HepG2 (cell line): ENCODE measurements around the gene SLC22A4. TPM values are rescaled to one million over a fixed set of nuclear protein-coding genes. Genes with fewer than 3 reads are reported as not detected.

Source experiments
- ATAC-seq: fragments of 200-7000 bp; cut with Tn5 transposase; 3 replicates; pipeline ENCODE4 v1.9.1; 2020; ENCODE audit warnings: mild to moderate bottlenecking, moderate library complexity
- BruUV-seq: library from RNA; stranded (reverse); fragments of 400-500 nt; replicated peaks from 2 replicates; lab custom pipeline; 2021; lab: Mats Ljungman, UMichigan
- CTCF ChIA-PET: fragments of 300-600 bp; formaldehyde crosslinking; extraction: SDS; loops from one replicate; lab custom pipeline; 2021; ENCODE audit warnings: low total read pairs, inconsistent platforms, low intra/inter-chr PET ratio; lab: Yijun Ruan, JAX
- POLR2A ChIA-PET: fragments of 350-600 bp; sonication (Branson Sonifier 250); formaldehyde crosslinking; loops from one replicate; lab custom pipeline; 2020; ENCODE audit warnings: antibody characterized with exemption, inconsistent platforms; lab: Yijun Ruan, JAX
- DNase-seq: peaks from one replicate; pipeline ENCODE4 v3.0.0-alpha.2; 2015; ENCODE audit warnings: low spot score
- FAIRE-seq: peaks from 3 replicates; lab custom pipeline; 2011; peaks lifted over from hg19 to GRCh38; lab: Jason Lieb, UNC
- H2AFZ ChIP-seq: one replicate; pipeline ENCODE4 v1.6.1; 2011; ENCODE audit warnings: low read length, inconsistent platforms
- H3K27ac ChIP-seq: fragments of 300-600 bp; 3 replicates; pipeline ENCODE4 v1.8.0; 2011; ENCODE audit warnings: mixed run types, mild to moderate bottlenecking, mixed read lengths, low read length, inconsistent platforms; ENCODE audit not compliant: insufficient read depth; ENCODE audit errors: extremely low read length
- H3K27me3 ChIP-seq, 2 experiments: fragments of 200-600 bp in 1 of 2; 2 replicates in 1 of 2; 3 replicates in 1 of 2; pipeline versions ENCODE4 v1.6.0 to v1.8.0; 2011; ENCODE audit warnings: low read length in 2 of 2, mild to moderate bottlenecking in 2 of 2, moderate library complexity in 2 of 2, inconsistent platforms in 1 of 2; ENCODE audit not compliant: insufficient read depth in 2 of 2, control insufficient read depth in 1 of 2
- H3K36me3 ChIP-seq, 2 experiments: fragments of 200-600 bp in 1 of 2; replicated peaks in 1 of 2; 2 replicates in 1 of 2; 3 replicates in 1 of 2; pipeline versions ENCODE4 v1.5.1 to v1.8.0; 2011; ENCODE audit warnings: low read length in 2 of 2, inconsistent platforms in 1 of 2; ENCODE audit not compliant: insufficient read depth in 2 of 2, control insufficient read depth in 1 of 2
- H3K4me1 ChIP-seq: 2 replicates; pipeline ENCODE4 v1.5.1; 2012; ENCODE audit warnings: low read length, inconsistent platforms; ENCODE audit not compliant: insufficient read depth
- H3K4me2 ChIP-seq: 2 replicates; pipeline ENCODE4 v1.6.0; 2011; ENCODE audit warnings: low read depth, low read length, inconsistent platforms
- H3K4me3 ChIP-seq, 3 experiments: fragments of 200-600 bp in 1 of 3; sonication (generic), shearing (Covaris generic) in 1 of 3; replicated peaks in 1 of 3; 2 replicates each; pipeline ENCODE4 v1.5.1; 2011 to 2016; ENCODE audit warnings: low read length in 3 of 3, inconsistent platforms in 2 of 3, low read depth in 2 of 3, mild to moderate bottlenecking in 2 of 3, control low read depth in 1 of 3, mixed read lengths in 1 of 3; ENCODE audit not compliant: insufficient read depth in 1 of 3
- H3K79me2 ChIP-seq: one replicate; pipeline ENCODE4 v1.6.1; 2011; ENCODE audit warnings: low read length, inconsistent platforms; ENCODE audit not compliant: insufficient read depth
- H3K9ac ChIP-seq: 2 replicates; pipeline ENCODE4 v1.6.0; 2011; ENCODE audit warnings: mild to moderate bottlenecking, low read depth, low read length, inconsistent platforms; ENCODE audit not compliant: insufficient read depth
- H3K9me3 ChIP-seq: 2 replicates; pipeline ENCODE4 v1.5.1; 2012; ENCODE audit warnings: mild to moderate bottlenecking, low read length
- H4K20me1 ChIP-seq: 2 replicates; pipeline ENCODE4 v1.6.0; 2011; ENCODE audit warnings: inconsistent platforms, mild to moderate bottlenecking, low read length, moderate library complexity; ENCODE audit not compliant: insufficient read depth
- CBFB ChIP-seq: sonication (generic); formaldehyde crosslinking; IDR thresholded peaks from 2 replicates; pipeline ENCODE4 v1.4.0; 2020; ENCODE audit warnings: missing genetic modification reagents
- KLF12 ChIP-seq: sonication (generic); formaldehyde crosslinking; IDR thresholded peaks from 2 replicates; pipeline ENCODE4 v1.4.0; 2020; ENCODE audit warnings: missing genetic modification reagents, borderline replicate concordance
- NFE2 ChIP-seq: sonication (generic); formaldehyde crosslinking; IDR thresholded peaks from 2 replicates; pipeline ENCODE4 v1.4.0; 2020; ENCODE audit warnings: missing genetic modification reagents
- SOX13 ChIP-seq, 3 experiments: fragments of 450-650 bp in 1 of 3; sonication (generic) in 1 of 3; formaldehyde crosslinking in 1 of 3; IDR thresholded peaks in 2 of 3; conservative IDR thresholded peaks in 1 of 3; 2 replicates each; pipeline versions ENCODE4 v1.5.0 to v1.6.1; 2016 to 2020; ENCODE audit warnings: antibody characterized with exemption in 1 of 3, mild to moderate bottlenecking in 1 of 3, missing compliant biosample characterization in 1 of 3, missing genetic modification reagents in 1 of 3, moderate library complexity in 1 of 3
- TBL1XR1 ChIP-seq: fragments of 150-350 bp; IDR thresholded peaks from 2 replicates; pipeline ENCODE4 v1.6.1; 2014; ENCODE audit warnings: borderline replicate concordance, low read length; ENCODE audit not compliant: partially characterized antibody
- WGBS: methylation state at CpG from one replicate; pipeline ENCODE4 v1.1.6; 2017; ENCODE audit warnings: low lambda C conversion rate; 5-methylcytosine and 5-hydroxymethylcytosine counted together
- in situ Hi-C: cut with HindIII; loops from 2 replicates; pipeline ENCODE4 v1.10.0; 2017; ENCODE audit warnings: low pct_unique_long_range_greater_than_20kb; ENCODE audit not compliant: extremely low pct_ligation_motif_present
- intact Hi-C: fragments of 100-400 bp; cut with micrococcal nuclease; formaldehyde crosslinking; loops from one replicate; pipeline ENCODE4 v1.10.0; 2022; ENCODE audit not compliant: unreplicated experiment
- polyA plus RNA-seq, 8 experiments: library from polyadenylated mRNA; depleted of rRNA in 3 of 8; stranded (reverse) in 7 of 8; unstranded in 1 of 8; fragments of >200 nt; fragmentation: Illumina TruSeq in 4 of 8; extraction: Trizol in 4 of 8; gene quantifications; 2 replicates each; pipeline versions ENCODE4 v1.2.1 to v1.2.3, GENCODE V29; 2011 to 2016; ENCODE audit warnings: low read depth in 4 of 8, missing spikeins in 1 of 8, mixed read lengths in 1 of 8; ENCODE audit not compliant: insufficient read depth in 1 of 8
- total RNA-seq, 5 experiments: library from RNA; depleted of rRNA; stranded (reverse); fragments of >200 nt; fragmentation: Illumina TruSeq; extraction: Trizol; gene quantifications; 2 replicates each; pipeline ENCODE4 v1.2.3, GENCODE V29; 2016; ENCODE audit warnings: low read depth in 1 of 5
- TF ChIP-seq, protein P1 (sequence below): sonication (generic); formaldehyde crosslinking; IDR thresholded peaks from 2 replicates; pipeline ENCODE4 v1.8.1; 2023; ENCODE audit warnings: mild to moderate bottlenecking, moderate library complexity, missing genetic modification reagents

The SLC22A4 gene
- total and polyA plus RNA-seq, 2 of the 13 experiments (the other 11 are each of a cell fraction or from before 2014, with no cell fraction given) = 0.33 to 0.62 TPM

DNA sequence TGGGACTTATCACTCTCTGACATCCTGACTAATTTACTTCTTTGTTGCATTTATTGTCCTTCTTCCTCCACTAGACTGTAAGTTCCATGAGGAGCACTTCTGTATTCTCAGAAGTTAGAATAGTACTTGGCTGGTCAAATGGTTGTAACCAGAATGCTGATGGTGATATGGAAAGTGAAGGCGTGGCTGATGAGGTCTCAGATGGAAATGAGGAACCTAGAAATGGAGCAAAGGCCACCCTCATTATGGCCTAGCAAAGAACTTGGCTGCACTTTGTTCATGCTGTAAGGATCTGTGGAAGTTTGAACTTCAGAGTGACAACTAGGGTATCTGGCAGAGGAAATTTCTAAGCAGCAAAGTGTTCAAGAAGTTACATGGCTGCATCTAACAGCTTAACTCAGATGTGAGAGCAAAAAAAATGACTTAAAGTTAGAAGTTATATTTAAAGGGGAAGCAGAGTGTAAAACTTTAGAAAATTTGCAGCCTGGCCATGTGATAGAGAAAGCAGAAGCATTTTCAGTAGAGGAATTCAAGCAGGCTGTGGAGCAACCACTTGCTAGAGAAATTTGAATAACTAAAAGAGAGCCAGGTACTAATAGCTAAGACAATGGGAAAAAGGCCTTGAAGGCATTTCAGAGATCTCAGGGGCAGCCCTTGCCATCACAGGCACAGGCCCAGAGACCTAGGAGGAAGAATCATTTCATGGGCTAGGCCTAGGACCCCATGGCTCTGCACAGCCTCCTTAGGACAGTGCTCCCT is 60.4 kb downstream of the SLC22A4 start:
- WGBS = 91% methylated on average over 1 of the region's 1 CpG
- H3K4me2 ChIP-seq = no peak overlapping the region
- intact Hi-C loops = no loop called here
- BruUV-seq = no TSS peak
- DNase-seq (no peak), FAIRE-seq (no peak), ATAC-seq (no peak)
- H3K4me1 ChIP-seq = peaks cover 8% of the 10 kb centered on the region; the same call in 1 of the 2 replicates
- H3K9ac ChIP-seq = no peak overlapping the region
- H3K79me2 ChIP-seq = no peaks in the 10 kb centered on the region
- no peaks in the 10 kb centered on the region for H3K36me3 ChIP-seq
- POLR2A ChIA-PET = interaction anchor here (1.1 kb wide), 1 partner anchor 15 kb away, joined by 3 read pairs; the partner anchor contains the start of gene SLC22A5
- CTCF ChIA-PET = no interaction called here
- no peaks in the 10 kb centered on the region for H3K9me3 ChIP-seq
- no peak overlapping the region for H3K27ac ChIP-seq
- no peaks in the 10 kb centered on the region for H4K20me1 ChIP-seq
- TF ChIP-seq CBFB (CRISPR knock-in tag) = no peak
- no peak for TF ChIP-seq NFE2
- TF ChIP-seq KLF12 (CRISPR knock-in tag) = no peak
- TF ChIP-seq TBL1XR1 = no peak
- TF ChIP-seq, protein P1, sequence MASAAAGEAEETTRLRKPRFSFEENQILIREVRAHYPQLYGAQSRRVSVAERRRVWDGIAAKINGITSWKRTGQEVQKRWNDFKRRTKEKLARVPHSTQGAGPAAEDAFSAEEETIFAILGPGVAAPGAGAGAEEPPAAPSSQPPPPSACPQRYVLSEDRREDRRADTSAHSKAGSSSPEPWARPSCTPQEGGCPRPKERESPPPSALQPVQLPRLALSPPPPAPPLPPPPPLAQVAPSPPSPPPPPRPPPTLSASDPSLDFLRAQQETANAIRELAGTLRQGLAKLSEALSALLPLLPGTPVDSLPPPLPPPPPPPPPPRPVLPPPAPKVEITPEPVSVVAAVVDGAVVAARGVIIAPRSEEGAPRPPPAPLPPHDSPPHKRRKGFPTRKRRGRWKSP (CRISPR knock-in tag) = no peak
- no peak for TF ChIP-seq SOX13 (IDR thresholded peaks at IDR 0.05)
- TF ChIP-seq SOX13 (CRISPR knock-in tag; conservative IDR thresholded peaks at IDR 0.05 in 1 of 2, IDR thresholded peaks at IDR 0.05 in 1 of 2) = no peak
- TF ChIP-seq, all 625 proteins: peak for 0
- no peaks in the 10 kb centered on the region for H3K27me3 ChIP-seq
- no peak overlapping the region for H2AFZ ChIP-seq
- H3K4me3 ChIP-seq = no peak overlapping the region
- in situ Hi-C loops = no loop called here
